H9 (cell line): ENCODE data around the gene NADK. TPM values are rescaled to one million over a fixed set of nuclear protein-coding genes. Genes with fewer than 3 reads are reported as not detected.

ENCODE experiments used
- DNase-seq: peaks from one replicate; pipeline ENCODE4 v3.0.0-alpha.2; 2017
- H2AFZ ChIP-seq: one replicate; pipeline ENCODE4 v1.6.1; 2013; ENCODE audit warnings: mild to moderate bottlenecking, low read length, control low read depth, moderate library complexity
- H2AK5ac ChIP-seq: 2 replicates; pipeline ENCODE4 v1.6.1; 2013; ENCODE audit warnings: low read length, control low read depth, mixed read lengths; ENCODE audit not compliant: insufficient read length
- H2BK120ac ChIP-seq: one replicate; pipeline ENCODE4 v1.6.1; 2013; ENCODE audit warnings: low read depth, mild to moderate bottlenecking, low read length, control low read depth, inconsistent platforms; ENCODE audit not compliant: poor library complexity, severe bottlenecking
- H2BK12ac ChIP-seq: 2 replicates; pipeline ENCODE4 v1.6.1; 2013; ENCODE audit warnings: low read length, control low read depth, mixed read lengths, low read depth; ENCODE audit not compliant: insufficient read length
- H2BK15ac ChIP-seq: 2 replicates; pipeline ENCODE4 v1.6.1; 2013; ENCODE audit warnings: low read depth, low read length, control low read depth
- H2BK20ac ChIP-seq: one replicate; pipeline ENCODE4 v1.6.1; 2013; ENCODE audit warnings: low read depth, mild to moderate bottlenecking, low read length, control low read depth, inconsistent platforms; ENCODE audit not compliant: poor library complexity, severe bottlenecking
- H2BK5ac ChIP-seq: 2 replicates; pipeline ENCODE4 v1.6.1; 2013; ENCODE audit warnings: low read length, control low read depth, mixed read lengths; ENCODE audit not compliant: insufficient read length
- H3K14ac ChIP-seq: 2 replicates; pipeline ENCODE4 v1.6.1; 2013; ENCODE audit warnings: low read length, control low read depth; ENCODE audit not compliant: insufficient read depth
- H3K18ac ChIP-seq: 2 replicates; pipeline ENCODE4 v1.6.1; 2013; ENCODE audit warnings: low read depth, mild to moderate bottlenecking, mixed read lengths, low read length, control low read depth; ENCODE audit not compliant: insufficient read length
- H3K23ac ChIP-seq: 2 replicates; pipeline ENCODE4 v1.6.1; 2013; ENCODE audit warnings: low read length, control low read depth, mixed read lengths, low read depth; ENCODE audit not compliant: insufficient read length
- H3K23me2 ChIP-seq: 2 replicates; pipeline ENCODE4 v1.6.1; 2013; ENCODE audit warnings: low read depth, mild to moderate bottlenecking, mixed read lengths, low read length, control low read depth; ENCODE audit not compliant: insufficient read length, poor library complexity, severe bottlenecking
- H3K27ac ChIP-seq: 2 replicates; pipeline ENCODE4 v1.5.1; 2013; ENCODE audit warnings: low read length, control low read depth, mixed read lengths, low read depth; ENCODE audit not compliant: insufficient read length
- H3K27me3 ChIP-seq: 2 replicates; pipeline ENCODE4 v1.6.1; 2013; ENCODE audit warnings: low read length, control low read depth, inconsistent platforms; ENCODE audit not compliant: insufficient read depth
- H3K4ac ChIP-seq: 2 replicates; pipeline ENCODE4 v1.6.1; 2013; ENCODE audit warnings: low read depth, mild to moderate bottlenecking, control low read depth, inconsistent platforms, low read length, moderate library complexity
- H3K4me1 ChIP-seq: 2 replicates; pipeline ENCODE4 v1.6.1; 2013; ENCODE audit warnings: low read length, control low read depth, inconsistent platforms; ENCODE audit not compliant: insufficient read depth
- H3K4me2 ChIP-seq: 2 replicates; pipeline ENCODE4 v1.6.1; 2013; ENCODE audit warnings: low read length, control low read depth, mixed read lengths; ENCODE audit not compliant: insufficient read length, insufficient read depth
- H3K56ac ChIP-seq: 2 replicates; pipeline ENCODE4 v1.6.1; 2013; ENCODE audit warnings: low read depth, mild to moderate bottlenecking, mixed read lengths, low read length, control low read depth; ENCODE audit not compliant: insufficient read length
- H3K79me1 ChIP-seq: 2 replicates; pipeline ENCODE4 v1.6.1; 2013; ENCODE audit warnings: low read depth, mild to moderate bottlenecking, moderate library complexity, low read length, control low read depth, inconsistent platforms; ENCODE audit not compliant: insufficient read depth, poor library complexity, severe bottlenecking
- H3K79me2 ChIP-seq: 2 replicates; pipeline ENCODE4 v1.6.1; 2013; ENCODE audit warnings: low read length, control low read depth, inconsistent platforms; ENCODE audit not compliant: insufficient read depth
- H3K9ac ChIP-seq: 2 replicates; pipeline ENCODE4 v1.6.1; 2013; ENCODE audit warnings: low read length, control low read depth, mixed read lengths; ENCODE audit not compliant: insufficient read length; ENCODE audit errors: extremely low read depth
- H3K9me3 ChIP-seq: one replicate; pipeline ENCODE4 v1.6.1; 2013; ENCODE audit warnings: low read depth, low read length, inconsistent platforms; ENCODE audit not compliant: control insufficient read depth
- H3T11ph ChIP-seq: one replicate; pipeline ENCODE4 v1.6.1; 2013; ENCODE audit warnings: mild to moderate bottlenecking, low read length, control low read depth, inconsistent platforms
- H4K20me1 ChIP-seq: one replicate; pipeline ENCODE4 v1.6.1; 2013; ENCODE audit not compliant: control insufficient read depth, insufficient read length, insufficient read depth
- H4K5ac ChIP-seq: 2 replicates; pipeline ENCODE4 v1.6.1; 2013; ENCODE audit warnings: low read depth, mild to moderate bottlenecking, mixed read lengths, low read length, control low read depth; ENCODE audit not compliant: insufficient read length
- H4K8ac ChIP-seq: replicated peaks from 2 replicates; pipeline ENCODE4 v1.6.1; 2013; ENCODE audit warnings: low read length, control low read depth, mixed read lengths, low read depth; ENCODE audit not compliant: insufficient read length
- H4K91ac ChIP-seq: 2 replicates; pipeline ENCODE4 v1.6.1; 2013; ENCODE audit warnings: low read depth, mild to moderate bottlenecking, moderate library complexity, mixed read lengths, low read length, control low read depth; ENCODE audit not compliant: insufficient read length
- H3K27ac Mint-ChIP-seq, 3 experiments: 2 replicates in 2 of 3; 3 replicates in 1 of 3; pipeline ENCODE4 v1.8.0; 2020 to 2021; ENCODE audit warnings: mixed read lengths in 3 of 3, mild to moderate bottlenecking in 1 of 3, moderate library complexity in 1 of 3
- H3K27me3 Mint-ChIP-seq: 2 replicates; pipeline ENCODE4 v1.8.0; 2021; ENCODE audit warnings: low read depth, mild to moderate bottlenecking, moderate library complexity, mixed read lengths
- H3K36me3 Mint-ChIP-seq, 3 experiments: 2 replicates in 2 of 3; 3 replicates in 1 of 3; pipeline ENCODE4 v1.8.0; 2020 to 2021; ENCODE audit warnings: low read depth in 3 of 3, mixed read lengths in 3 of 3; ENCODE audit not compliant: insufficient read depth in 1 of 3
- H3K4me1 Mint-ChIP-seq, 2 experiments: 2 replicates each; pipeline ENCODE4 v1.8.0; 2020; ENCODE audit warnings: mixed read lengths in 2 of 2
- H3K4me3 Mint-ChIP-seq, 2 experiments: 2 replicates in 1 of 2; 3 replicates in 1 of 2; pipeline ENCODE4 v1.8.0; 2020 to 2021; ENCODE audit warnings: mild to moderate bottlenecking in 2 of 2, mixed read lengths in 2 of 2, moderate library complexity in 1 of 2
- H3K9me3 Mint-ChIP-seq, 2 experiments: 2 replicates in 1 of 2; 3 replicates in 1 of 2; pipeline ENCODE4 v1.8.0; 2020; ENCODE audit warnings: mild to moderate bottlenecking in 2 of 2, mixed read lengths in 2 of 2, moderate library complexity in 1 of 2
- CTCF ChIP-seq: fragments of 200-600 bp; sonication (generic); conservative IDR thresholded peaks from 3 replicates; pipeline ENCODE4 v1.8.0; 2021; ENCODE audit warnings: antibody characterized with exemption, mild to moderate bottlenecking
- WGBS: extraction: QIAGEN DNeasy Blood & Tissue Kit; methylation state at CpG from one replicate; pipeline ENCODE4 v1.1.7; 2013; ENCODE audit warnings: missing lambda C conversion rate, low lambda C conversion rate, mixed read lengths; ENCODE audit not compliant: insufficient read length; ENCODE audit errors: extremely low coverage; 5-methylcytosine and 5-hydroxymethylcytosine counted together
- total RNA-seq: library from RNA; stranded (reverse); gene quantifications from 2 replicates; pipeline ENCODE4 v1.2.1, GENCODE V29; 2021

NADK gene
- total RNA-seq, 1 experiment from 2014 or later = 105 TPM

GRCh38 chr1:1781526-1781903 is 3.2 kb upstream of the NADK start:
- no peak overlapping the region for H3K9ac ChIP-seq
- H2BK5ac ChIP-seq = no peak overlapping the region
- peaks cover 24% of the 10 kb centered on the region for H3K23me2 ChIP-seq
- no peak overlapping the region for H2BK20ac ChIP-seq
- H3K56ac ChIP-seq = no peak overlapping the region
- H3K79me1 ChIP-seq = no peaks in the 10 kb centered on the region
- Mint-ChIP-seq H3K27ac (peak overlapping the region; percentile 56 to 89 (median 80); a peak in 4 of 7 replicates), H3K36me3 (peaks cover 8 to 20% (median 18%) of the 10 kb centered on the region in 3 experiments; a peak in 6 of 7 replicates), H3K4me1 (peaks cover 39 to 48% of the 10 kb centered on the region in 2 experiments), H3K4me3 (peak overlapping the region in 1 of 2 experiments; percentile 24; a peak in 2 of 5 replicates), H3K9me3 (no peaks in the 10 kb centered on the region; a peak in 1 of 5 replicates), H3K27me3 (no peaks in the 10 kb centered on the region; the same call in 1 of the 2 replicates)
- H2AFZ ChIP-seq = no peak overlapping the region
- H3K4me2 ChIP-seq = no peak overlapping the region
- H2BK15ac ChIP-seq = no peak overlapping the region
- H2BK120ac ChIP-seq = no peak overlapping the region
- H3K79me2 ChIP-seq = peaks cover 9% of the 10 kb centered on the region
- H3T11ph ChIP-seq = no peak overlapping the region
- no peak overlapping the region for H2BK12ac ChIP-seq
- TF ChIP-seq CTCF = no peak
- H3K9me3 ChIP-seq = no peaks in the 10 kb centered on the region
- no peaks in the 10 kb centered on the region for H4K20me1 ChIP-seq
- no peak overlapping the region for H3K18ac ChIP-seq
- H3K27ac ChIP-seq = no peak overlapping the region
- H4K8ac ChIP-seq = no peak overlapping the region
- no CpG with 5 or more reads among the region's 7 CpGs for WGBS
- H3K27me3 ChIP-seq = no peaks in the 10 kb centered on the region
- H4K91ac ChIP-seq = no peak overlapping the region
- no peak overlapping the region for H2AK5ac ChIP-seq
- no peak overlapping the region for H3K23ac ChIP-seq
- H3K4me1 ChIP-seq = peaks cover 18% of the 10 kb centered on the region
- H3K14ac ChIP-seq = no peak overlapping the region
- H3K4ac ChIP-seq = no peak overlapping the region; the same call in 1 of the 2 replicates
- DNase-seq = peak; percentile 42
- no peak overlapping the region for H4K5ac ChIP-seq
